ENCODE measurements around the gene RBM4B. TPM values are rescaled to one million over a fixed set of nuclear protein-coding genes. Genes with fewer than 3 reads are reported as not detected.

Gene RBM4B
- total and polyA plus RNA-seq, 4 donors, result 7.1 to 13.8 (median 10.6) TPM

- no peak overlapping the region for H3K27ac ChIP-seq (ENCODE audit: low read depth in 1 of 2, low read length in 2 of 2)
- H3K9me3 ChIP-seq (ENCODE audit: control insufficient read depth in 4 of 4, low read length in 3 of 4), result no peaks in the 10 kb centered on the region
- DNase-seq (ENCODE audit: low spot score), result no peak
- 92% methylated on average over 6 of the region's 6 CpGs for WGBS
- peaks cover 0 to 6% (median under 1%) of the 10 kb centered on the region in 4 donors for H3K4me1 ChIP-seq (ENCODE audit: control insufficient read depth in 4 of 4, insufficient read depth in 4 of 4, low read length in 3 of 4)
- TF ChIP-seq, protein P1, sequence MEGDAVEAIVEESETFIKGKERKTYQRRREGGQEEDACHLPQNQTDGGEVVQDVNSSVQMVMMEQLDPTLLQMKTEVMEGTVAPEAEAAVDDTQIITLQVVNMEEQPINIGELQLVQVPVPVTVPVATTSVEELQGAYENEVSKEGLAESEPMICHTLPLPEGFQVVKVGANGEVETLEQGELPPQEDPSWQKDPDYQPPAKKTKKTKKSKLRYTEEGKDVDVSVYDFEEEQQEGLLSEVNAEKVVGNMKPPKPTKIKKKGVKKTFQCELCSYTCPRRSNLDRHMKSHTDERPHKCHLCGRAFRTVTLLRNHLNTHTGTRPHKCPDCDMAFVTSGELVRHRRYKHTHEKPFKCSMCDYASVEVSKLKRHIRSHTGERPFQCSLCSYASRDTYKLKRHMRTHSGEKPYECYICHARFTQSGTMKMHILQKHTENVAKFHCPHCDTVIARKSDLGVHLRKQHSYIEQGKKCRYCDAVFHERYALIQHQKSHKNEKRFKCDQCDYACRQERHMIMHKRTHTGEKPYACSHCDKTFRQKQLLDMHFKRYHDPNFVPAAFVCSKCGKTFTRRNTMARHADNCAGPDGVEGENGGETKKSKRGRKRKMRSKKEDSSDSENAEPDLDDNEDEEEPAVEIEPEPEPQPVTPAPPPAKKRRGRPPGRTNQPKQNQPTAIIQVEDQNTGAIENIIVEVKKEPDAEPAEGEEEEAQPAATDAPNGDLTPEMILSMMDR (IDR thresholded peaks at IDR 0.05; ENCODE audit: low read depth, low read length, missing input control), result no peak
- no peak for TF ChIP-seq JUND (IDR thresholded peaks at IDR 0.05)
- TF ChIP-seq EGR1 (IDR thresholded peaks at IDR 0.05; ENCODE audit: low read depth in 2 of 2), result no peak
- H3K36me3 ChIP-seq (ENCODE audit: control insufficient read depth in 4 of 4, insufficient read depth in 3 of 4, low read depth in 1 of 4, low read length in 3 of 4), result peaks cover 7 to 33% (median 26%) of the 10 kb centered on the region in 4 donors
- H3K27me3 ChIP-seq (ENCODE audit: control insufficient read depth in 4 of 4, insufficient read depth in 4 of 4, low read length in 3 of 4), result no peaks in the 10 kb centered on the region
- H3K9ac ChIP-seq (ENCODE audit: low read depth in 1 of 2, low read length in 2 of 2), result no peak overlapping the region
- no peak overlapping the region for H3K4me3 ChIP-seq (ENCODE audit: low read depth in 1 of 3, low read length in 3 of 3)
Observed at GRCh38 chr11:66631883-66632282, 45.8 kb downstream of the RBM4B start.

DNA sequence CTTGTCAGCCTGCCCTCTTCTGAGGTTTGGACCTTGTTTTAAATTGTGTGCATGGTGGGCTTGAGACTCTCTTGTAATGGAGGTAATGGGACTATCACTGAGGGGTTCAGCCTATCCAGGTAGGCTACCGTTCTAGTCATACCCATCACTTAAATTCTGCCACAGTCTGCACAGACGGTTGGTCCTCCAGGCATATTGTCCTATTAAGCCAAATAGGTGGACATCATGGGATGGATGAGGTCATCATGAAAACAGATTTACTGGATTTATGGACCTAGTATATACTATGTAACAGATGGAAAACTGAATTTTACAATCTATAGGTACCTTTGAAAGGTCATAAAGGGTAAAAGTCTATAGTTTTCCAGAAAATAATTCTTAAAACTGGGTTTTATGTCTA, 48.3 kb downstream of the RBM4B start:
- H3K27me3 ChIP-seq (ENCODE audit: control insufficient read depth in 4 of 4, insufficient read depth in 4 of 4, low read length in 3 of 4), result no peaks in the 10 kb centered on the region
- DNase-seq (ENCODE audit: low spot score), result no peak
- TF ChIP-seq, protein P2, sequence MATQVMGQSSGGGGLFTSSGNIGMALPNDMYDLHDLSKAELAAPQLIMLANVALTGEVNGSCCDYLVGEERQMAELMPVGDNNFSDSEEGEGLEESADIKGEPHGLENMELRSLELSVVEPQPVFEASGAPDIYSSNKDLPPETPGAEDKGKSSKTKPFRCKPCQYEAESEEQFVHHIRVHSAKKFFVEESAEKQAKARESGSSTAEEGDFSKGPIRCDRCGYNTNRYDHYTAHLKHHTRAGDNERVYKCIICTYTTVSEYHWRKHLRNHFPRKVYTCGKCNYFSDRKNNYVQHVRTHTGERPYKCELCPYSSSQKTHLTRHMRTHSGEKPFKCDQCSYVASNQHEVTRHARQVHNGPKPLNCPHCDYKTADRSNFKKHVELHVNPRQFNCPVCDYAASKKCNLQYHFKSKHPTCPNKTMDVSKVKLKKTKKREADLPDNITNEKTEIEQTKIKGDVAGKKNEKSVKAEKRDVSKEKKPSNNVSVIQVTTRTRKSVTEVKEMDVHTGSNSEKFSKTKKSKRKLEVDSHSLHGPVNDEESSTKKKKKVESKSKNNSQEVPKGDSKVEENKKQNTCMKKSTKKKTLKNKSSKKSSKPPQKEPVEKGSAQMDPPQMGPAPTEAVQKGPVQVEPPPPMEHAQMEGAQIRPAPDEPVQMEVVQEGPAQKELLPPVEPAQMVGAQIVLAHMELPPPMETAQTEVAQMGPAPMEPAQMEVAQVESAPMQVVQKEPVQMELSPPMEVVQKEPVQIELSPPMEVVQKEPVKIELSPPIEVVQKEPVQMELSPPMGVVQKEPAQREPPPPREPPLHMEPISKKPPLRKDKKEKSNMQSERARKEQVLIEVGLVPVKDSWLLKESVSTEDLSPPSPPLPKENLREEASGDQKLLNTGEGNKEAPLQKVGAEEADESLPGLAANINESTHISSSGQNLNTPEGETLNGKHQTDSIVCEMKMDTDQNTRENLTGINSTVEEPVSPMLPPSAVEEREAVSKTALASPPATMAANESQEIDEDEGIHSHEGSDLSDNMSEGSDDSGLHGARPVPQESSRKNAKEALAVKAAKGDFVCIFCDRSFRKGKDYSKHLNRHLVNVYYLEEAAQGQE (IDR thresholded peaks at IDR 0.05), result no peak
- TF ChIP-seq EGR1 (IDR thresholded peaks at IDR 0.05; ENCODE audit: low read depth in 2 of 2), result no peak
- TF ChIP-seq GABPA (IDR thresholded peaks at IDR 0.05 in 1 of 2, conservative IDR thresholded peaks at IDR 0.05 in 1 of 2), result no peak
- no peak for TF ChIP-seq RAD21 (IDR thresholded peaks at IDR 0.05)
- TF ChIP-seq, protein P1 (IDR thresholded peaks at IDR 0.05; ENCODE audit: low read depth, low read length, missing input control), result no peak
- TF ChIP-seq, protein P3, sequence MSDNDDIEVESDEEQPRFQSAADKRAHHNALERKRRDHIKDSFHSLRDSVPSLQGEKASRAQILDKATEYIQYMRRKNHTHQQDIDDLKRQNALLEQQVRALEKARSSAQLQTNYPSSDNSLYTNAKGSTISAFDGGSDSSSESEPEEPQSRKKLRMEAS (IDR thresholded peaks at IDR 0.05), result no peak
- TF ChIP-seq HNF4G (IDR thresholded peaks at IDR 0.05), result no peak
- TF ChIP-seq FOXA1 (IDR thresholded peaks at IDR 0.05), result no peak
- no peak for TF ChIP-seq FOXA2 (IDR thresholded peaks at IDR 0.05)
- TF ChIP-seq HNF4A (conservative IDR thresholded peaks at IDR 0.05), result no peak
- TF ChIP-seq ZBTB33 (IDR thresholded peaks at IDR 0.05), result no peak
- TF ChIP-seq TAF1 (conservative IDR thresholded peaks at IDR 0.05), result no peak
- TF ChIP-seq NR2F2 (IDR thresholded peaks at IDR 0.05), result no peak
- TF ChIP-seq RXRA (IDR thresholded peaks at IDR 0.05), result no peak
- no peak for TF ChIP-seq ATF3 (IDR thresholded peaks at IDR 0.05)
- H3K9ac ChIP-seq (ENCODE audit: low read depth in 1 of 2, low read length in 2 of 2), result no peak overlapping the region
- no peak overlapping the region for H3K4me3 ChIP-seq (ENCODE audit: low read depth in 1 of 3, low read length in 3 of 3)
- H3K36me3 ChIP-seq (ENCODE audit: control insufficient read depth in 4 of 4, insufficient read depth in 3 of 4, low read depth in 1 of 4, low read length in 3 of 4), result peaks cover 18 to 58% (median 47%) of the 10 kb centered on the region in 4 donors
- no peak overlapping the region for H3K27ac ChIP-seq (ENCODE audit: low read depth in 1 of 2, low read length in 2 of 2)
- H3K4me1 ChIP-seq (ENCODE audit: control insufficient read depth in 4 of 4, insufficient read depth in 4 of 4, low read length in 3 of 4), result peaks cover 0 to 4% (median 2%) of the 10 kb centered on the region in 4 donors
- no peaks in the 10 kb centered on the region for H3K9me3 ChIP-seq (ENCODE audit: control insufficient read depth in 4 of 4, low read length in 3 of 4)
- WGBS, result 89% methylated on average over 2 of the region's 2 CpGs

Measured in liver (tissue), 9 donors.